ENCODE data around the gene CFH.

The CFH gene

DNA sequence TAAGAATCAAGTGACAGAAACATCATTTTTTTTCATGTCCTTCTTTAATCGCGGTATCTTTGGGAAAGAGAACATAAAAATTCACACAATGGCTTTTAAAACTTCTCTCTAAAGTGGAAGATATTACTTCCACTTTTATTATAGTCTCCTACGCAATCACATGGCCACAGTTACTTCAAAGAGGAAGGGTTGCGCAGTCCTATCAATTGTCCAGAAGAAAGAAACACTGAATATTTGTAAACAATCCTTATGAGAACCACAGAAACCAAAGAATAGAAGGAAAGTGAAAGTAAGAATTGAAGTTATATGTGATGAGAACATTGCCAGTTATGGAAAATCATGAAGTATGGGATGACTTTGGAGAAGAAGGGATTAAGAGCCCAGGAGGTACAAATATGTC is 32.6 kb downstream of the CFH start:
- Histone ChIP-seq H3K27ac (no peak overlapping the region), H3K79me2 (ENCODE audit: insufficient read depth, low read depth) (no peaks in the 10 kb centered on the region), H2AFZ (ENCODE audit: low read depth) (no peak overlapping the region), H3K4me3 (IDR thresholded peaks at IDR 0.05; ENCODE audit: insufficient read depth, low read depth, low read length) (no peak overlapping the region), H4K20me1 (ENCODE audit: insufficient read depth) (no peaks in the 10 kb centered on the region), H3K4me1 (ENCODE audit: low read depth, poor library complexity, severe bottlenecking) (no peaks in the 10 kb centered on the region), H3K4me2 (no peak overlapping the region), H3K9ac (no peak overlapping the region), H3K27me3 (ENCODE audit: insufficient read depth, low read depth) (no peaks in the 10 kb centered on the region), H3K36me3 (ENCODE audit: insufficient read depth) (no peaks in the 10 kb centered on the region)
- TF ChIP-seq, protein P1, sequence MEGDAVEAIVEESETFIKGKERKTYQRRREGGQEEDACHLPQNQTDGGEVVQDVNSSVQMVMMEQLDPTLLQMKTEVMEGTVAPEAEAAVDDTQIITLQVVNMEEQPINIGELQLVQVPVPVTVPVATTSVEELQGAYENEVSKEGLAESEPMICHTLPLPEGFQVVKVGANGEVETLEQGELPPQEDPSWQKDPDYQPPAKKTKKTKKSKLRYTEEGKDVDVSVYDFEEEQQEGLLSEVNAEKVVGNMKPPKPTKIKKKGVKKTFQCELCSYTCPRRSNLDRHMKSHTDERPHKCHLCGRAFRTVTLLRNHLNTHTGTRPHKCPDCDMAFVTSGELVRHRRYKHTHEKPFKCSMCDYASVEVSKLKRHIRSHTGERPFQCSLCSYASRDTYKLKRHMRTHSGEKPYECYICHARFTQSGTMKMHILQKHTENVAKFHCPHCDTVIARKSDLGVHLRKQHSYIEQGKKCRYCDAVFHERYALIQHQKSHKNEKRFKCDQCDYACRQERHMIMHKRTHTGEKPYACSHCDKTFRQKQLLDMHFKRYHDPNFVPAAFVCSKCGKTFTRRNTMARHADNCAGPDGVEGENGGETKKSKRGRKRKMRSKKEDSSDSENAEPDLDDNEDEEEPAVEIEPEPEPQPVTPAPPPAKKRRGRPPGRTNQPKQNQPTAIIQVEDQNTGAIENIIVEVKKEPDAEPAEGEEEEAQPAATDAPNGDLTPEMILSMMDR (conservative IDR thresholded peaks at IDR 0.05; ENCODE audit: low read depth, low read length), result no peak

DNA sequence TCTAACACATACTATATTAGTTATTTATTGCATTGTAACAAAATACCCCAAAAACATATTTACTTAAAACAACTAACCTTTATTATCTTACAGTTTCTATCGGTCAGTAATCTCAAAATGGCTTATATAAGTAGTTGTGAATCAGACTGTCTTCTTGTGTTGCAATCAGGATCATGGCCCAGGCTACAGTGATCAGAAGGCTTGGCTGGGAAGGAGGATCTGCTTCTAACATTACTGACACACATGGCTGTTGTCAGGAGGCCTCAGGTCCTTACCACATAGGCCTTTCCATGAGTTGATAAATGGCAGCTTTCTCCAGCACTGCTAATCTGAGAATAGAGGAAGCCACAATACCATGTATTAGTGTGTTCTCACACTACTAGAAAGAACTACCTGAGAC is 33.7 kb downstream of the CFH start:
- no peak overlapping the region for H3K9ac ChIP-seq
- no peak overlapping the region for H3K27ac ChIP-seq
- no peaks in the 10 kb centered on the region for H3K4me1 ChIP-seq (ENCODE audit: low read depth, poor library complexity, severe bottlenecking)
- H3K4me2 ChIP-seq, result no peak overlapping the region
- no peaks in the 10 kb centered on the region for H4K20me1 ChIP-seq (ENCODE audit: insufficient read depth)
- H3K36me3 ChIP-seq (ENCODE audit: insufficient read depth), result no peaks in the 10 kb centered on the region
- H3K4me3 ChIP-seq (IDR thresholded peaks at IDR 0.05; ENCODE audit: insufficient read depth, low read depth, low read length), result no peak overlapping the region
- no peaks in the 10 kb centered on the region for H3K79me2 ChIP-seq (ENCODE audit: insufficient read depth, low read depth)
- no peak overlapping the region for H2AFZ ChIP-seq (ENCODE audit: low read depth)
- no peaks in the 10 kb centered on the region for H3K27me3 ChIP-seq (ENCODE audit: insufficient read depth, low read depth)
- TF ChIP-seq, protein P1 (conservative IDR thresholded peaks at IDR 0.05; ENCODE audit: low read depth, low read length), result no peak

GRCh38 chr1:196689001-196689400 is 37.2 kb downstream of the CFH start:
- Histone ChIP-seq H3K4me1 (ENCODE audit: low read depth, poor library complexity, severe bottlenecking) (no peaks in the 10 kb centered on the region), H2AFZ (ENCODE audit: low read depth) (no peak overlapping the region), H3K27me3 (ENCODE audit: insufficient read depth, low read depth) (no peaks in the 10 kb centered on the region), H3K4me3 (IDR thresholded peaks at IDR 0.05; ENCODE audit: insufficient read depth, low read depth, low read length) (no peak overlapping the region), H3K4me2 (no peak overlapping the region), H3K79me2 (ENCODE audit: insufficient read depth, low read depth) (no peaks in the 10 kb centered on the region), H4K20me1 (ENCODE audit: insufficient read depth) (no peaks in the 10 kb centered on the region), H3K9ac (no peak overlapping the region), H3K36me3 (ENCODE audit: insufficient read depth) (no peaks in the 10 kb centered on the region), H3K27ac (no peak overlapping the region)
- TF ChIP-seq, protein P1 (conservative IDR thresholded peaks at IDR 0.05; ENCODE audit: low read depth, low read length), result no peak

DNA sequence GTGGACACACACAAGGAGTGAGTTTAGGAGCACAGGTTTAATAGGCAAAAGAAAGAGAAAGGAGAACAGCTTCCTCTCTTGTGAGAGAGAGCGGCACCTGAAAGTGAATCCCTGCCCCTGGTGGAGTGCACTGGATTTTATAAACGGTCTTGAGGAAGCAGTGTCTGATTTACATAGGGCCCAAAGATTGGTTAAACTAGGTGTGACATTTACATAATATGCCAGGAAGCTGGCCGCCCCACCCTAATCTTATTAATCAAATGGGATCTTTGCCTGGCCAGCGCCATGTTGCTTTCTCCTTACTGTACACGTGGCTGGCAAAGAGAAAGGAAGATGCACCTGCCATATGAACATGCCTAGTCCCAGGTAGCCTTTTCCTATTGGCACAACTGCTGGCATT is 38.7 kb downstream of the CFH start:
- TF ChIP-seq, protein P1 (conservative IDR thresholded peaks at IDR 0.05; ENCODE audit: low read depth, low read length), result no peak
- Histone ChIP-seq H3K27ac (no peak overlapping the region), H3K27me3 (ENCODE audit: insufficient read depth, low read depth) (no peaks in the 10 kb centered on the region)

More for the DNA sequence above, 38.7 kb downstream of the CFH start:
- Histone ChIP-seq H4K20me1 (ENCODE audit: insufficient read depth) (no peaks in the 10 kb centered on the region), H3K4me2 (no peak overlapping the region), H3K4me3 (IDR thresholded peaks at IDR 0.05; ENCODE audit: insufficient read depth, low read depth, low read length) (no peak overlapping the region), H2AFZ (ENCODE audit: low read depth) (no peak overlapping the region), H3K9ac (no peak overlapping the region), H3K36me3 (ENCODE audit: insufficient read depth) (no peaks in the 10 kb centered on the region), H3K4me1 (ENCODE audit: low read depth, poor library complexity, severe bottlenecking) (no peaks in the 10 kb centered on the region), H3K79me2 (ENCODE audit: insufficient read depth, low read depth) (no peaks in the 10 kb centered on the region)
